Sigmoid colon (tissue), 7 donors: ENCODE measurements around the gene PRDM1. TPM values are rescaled to one million over a fixed set of nuclear protein-coding genes. Genes with fewer than 3 reads are reported as not detected.
A peak's percentile ranks its signal among the peaks of the same experiment; 100 is the strongest.

Source experiments
- DNase-seq: peaks from one replicate; pipeline ENCODE4 v3.0.0-alpha.2; 2019
- H3K27ac ChIP-seq, 4 donors: fragments of 200-600 bp; sonication (generic); one replicate each; pipeline ENCODE4 v1.5.1; 2016 to 2019; ENCODE audit warnings: mild to moderate bottlenecking in 1 of 4
- H3K27me3 ChIP-seq, 3 donors: fragments of 200-600 bp; sonication (generic); one replicate each; pipeline ENCODE4 v1.5.1; 2019; ENCODE audit warnings: mild to moderate bottlenecking in 1 of 3
- H3K36me3 ChIP-seq, 4 donors: fragments of 200-600 bp; sonication (generic); one replicate each; pipeline ENCODE4 v1.5.1; 2016 to 2019
- H3K4me1 ChIP-seq, 4 donors: fragments of 200-600 bp; sonication (generic); one replicate each; pipeline ENCODE4 v1.5.1; 2017 to 2019
- H3K4me3 ChIP-seq, 4 donors: fragments of 200-600 bp; sonication (generic); one replicate each; pipeline ENCODE4 v1.5.1; 2017 to 2019; ENCODE audit warnings: mild to moderate bottlenecking in 2 of 4, moderate library complexity in 1 of 4
- H3K9me3 ChIP-seq, 4 donors: fragments of 200-600 bp in 3 of 4; sonication (generic) in 3 of 4; one replicate each; pipeline versions ENCODE4 v1.5.1 to v1.6.1; 2013 to 2019
- CTCF ChIP-seq, 4 experiments: fragments of 450-650 bp in 3 of 4; fragments of 200-600 bp in 1 of 4; IDR thresholded peaks; one replicate each; pipeline ENCODE4 v1.5.1; 2016 to 2019; ENCODE audit warnings: antibody characterized with exemption in 4 of 4, mild to moderate bottlenecking in 3 of 4, moderate library complexity in 2 of 4
- EP300 ChIP-seq, 4 donors: sonication (generic); formaldehyde crosslinking; IDR thresholded peaks; one replicate each; pipeline ENCODE4 v1.6.1; 2017; ENCODE audit warnings: antibody characterized with exemption in 4 of 4
- POLR2A ChIP-seq, 2 donors: fragments of 450-650 bp; IDR thresholded peaks; one replicate each; pipeline ENCODE4 v1.6.1; 2016; ENCODE audit warnings: antibody characterized with exemption in 2 of 2, mild to moderate bottlenecking in 2 of 2, moderate library complexity in 2 of 2
- POLR2AphosphoS5 ChIP-seq, 4 donors: sonication (generic); formaldehyde crosslinking; IDR thresholded peaks; one replicate each; pipeline ENCODE4 v1.6.1; 2017; ENCODE audit warnings: antibody characterized with exemption in 4 of 4
- WGBS, 2 donors: extraction: QIAGEN DNeasy Blood & Tissue Kit; methylation state at CpG; one replicate each; pipeline ENCODE4 v1.1.7; 2013; 5-methylcytosine and 5-hydroxymethylcytosine counted together
- intact Hi-C: fragments of 100-400 bp; cut with DNase I; formaldehyde crosslinking; loops from one replicate; pipeline ENCODE4 v1.15.1; 2023
- polyA plus RNA-seq, 3 donors: library from polyadenylated mRNA; stranded (reverse); fragments of 200-250 nt; gene quantifications; one replicate each; pipeline ENCODE4 v1.2.3, GENCODE V29; 2013
- total RNA-seq, 4 donors: library from RNA; depleted of rRNA; stranded (reverse); fragments of >200 nt; gene quantifications; one replicate each; pipeline ENCODE4 v1.1.0, GENCODE V29; 2016
- donor health status: healthy with polysubstance abuse.
- donor health status: Bipolar disorder and iron deficiency.
- donor health status: healthy.

Gene PRDM1
- total and polyA plus RNA-seq, 7 donors = 0.55 to 17.6 (median 1.6) TPM

GRCh38 chr6:106083618-106084017 lies 2.5 kb upstream of the PRDM1 start:
- H3K4me3 ChIP-seq = no peak overlapping the region
- H3K27me3 ChIP-seq = peaks cover 7 to 46% (median 24%) of the 10 kb centered on the region in 3 donors
- no peaks in the 10 kb centered on the region for H3K9me3 ChIP-seq
- no peak overlapping the region for H3K27ac ChIP-seq
- no peak for DNase-seq
- H3K4me1 ChIP-seq = peaks cover 0 to 21% (median 16%) of the 10 kb centered on the region in 4 donors
- WGBS, 2 donors = 73 to 83% methylated on average over 2 of the region's 2 CpGs
- TF ChIP-seq POLR2AphosphoS5 (IDR thresholded peaks at IDR 0.05) (no peak), POLR2A (IDR thresholded peaks at IDR 0.05) (no peak), CTCF (IDR thresholded peaks at IDR 0.05) (no peak), EP300 (IDR thresholded peaks at IDR 0.05) (no peak)
- intact Hi-C loops = loop anchor here (5.0 kb wide), 1 partner anchor 86 kb away; no protein-coding TSS in a partner anchor
- no peaks in the 10 kb centered on the region for H3K36me3 ChIP-seq

GRCh38 chr6:106084106-106084988 lies 1.8 kb upstream of the PRDM1 start:
- Histone ChIP-seq H3K27me3 (peaks cover 7 to 54% (median 24%) of the 10 kb centered on the region in 3 donors), H3K27ac (peak overlapping the region in 2 of 4 donors; percentile 27 to 54), H3K9me3 (no peaks in the 10 kb centered on the region), H3K4me3 (no peak overlapping the region), H3K4me1 (peaks cover 0 to 21% (median 16%) of the 10 kb centered on the region in 4 donors), H3K36me3 (no peaks in the 10 kb centered on the region)
- TF ChIP-seq EP300 (IDR thresholded peaks at IDR 0.05) (no peak), POLR2AphosphoS5 (IDR thresholded peaks at IDR 0.05) (peak in 1 of 4 donors; percentile 4), POLR2A (IDR thresholded peaks at IDR 0.05) (no peak)
- 65 to 82% methylated on average over 5 of the region's 5 CpGs for WGBS, 2 donors
- DNase-seq = no peak
- intact Hi-C loops = loop anchor here (5.0 kb wide), 1 partner anchor 87 kb away; no protein-coding TSS in a partner anchor

GRCh38 chr6:106084989-106085691 lies 996 bp upstream of the PRDM1 start:
- H3K27me3 ChIP-seq = peaks cover 7 to 61% (median 25%) of the 10 kb centered on the region in 3 donors
- peak overlapping the region in 1 of 4 donors; percentile 54 for H3K27ac ChIP-seq
- no peaks in the 10 kb centered on the region for H3K9me3 ChIP-seq
- intact Hi-C loops = loop anchor here (5.0 kb wide), 1 partner anchor 88 kb away; no protein-coding TSS in a partner anchor
- H3K36me3 ChIP-seq = no peaks in the 10 kb centered on the region
- H3K4me1 ChIP-seq = peaks cover 0 to 21% (median 16%) of the 10 kb centered on the region in 4 donors
- TF ChIP-seq POLR2AphosphoS5 (IDR thresholded peaks at IDR 0.05) = no peak
- 34 to 48% methylated on average over 7 of the region's 7 CpGs for WGBS, 2 donors
- H3K4me3 ChIP-seq = peak overlapping the region in 1 of 4 donors; percentile 45
- no peak for DNase-seq

- Histone ChIP-seq H3K27ac (peak overlapping the region in 2 of 4 donors; percentile 52 to 54), H3K9me3 (no peaks in the 10 kb centered on the region), H3K36me3 (no peaks in the 10 kb centered on the region), H3K4me1 (peaks cover 0 to 21% (median 16%) of the 10 kb centered on the region in 4 donors), H3K4me3 (peak overlapping the region in 3 of 4 donors; percentile 37 to 45 (median 41)), H3K27me3 (peaks cover 7 to 65% (median 28%) of the 10 kb centered on the region in 3 donors)
- TF ChIP-seq POLR2A (IDR thresholded peaks at IDR 0.05) (no peak), POLR2AphosphoS5 (IDR thresholded peaks at IDR 0.05) (no peak), CTCF (IDR thresholded peaks at IDR 0.05) (no peak), EP300 (IDR thresholded peaks at IDR 0.05) (no peak)
- 6 to 8% methylated on average over 6 of the region's 6 CpGs for WGBS, 2 donors
- DNase-seq = no peak
- intact Hi-C loops = no loop called here
Measured at GRCh38 chr6:106085692-106085983, 498 bp upstream of the PRDM1 start.

- intact Hi-C loops = no loop called here
Measured at GRCh38 chr6:106086814-106087175, 659 bp downstream of the PRDM1 start.

More at GRCh38 chr6:106086814-106087175, 659 bp downstream of the PRDM1 start:
- Histone ChIP-seq H3K4me3 (peak overlapping the region; percentile 3 to 45 (median 39)), H3K9me3 (no peaks in the 10 kb centered on the region), H3K36me3 (no peaks in the 10 kb centered on the region), H3K4me1 (peaks cover 0 to 21% (median 16%) of the 10 kb centered on the region in 4 donors), H3K27me3 (peaks cover 7 to 75% (median 28%) of the 10 kb centered on the region in 3 donors), H3K27ac (peak overlapping the region in 2 of 4 donors; percentile 52 to 54)
- no peak for DNase-seq
- TF ChIP-seq EP300 (IDR thresholded peaks at IDR 0.05) = no peak
- WGBS, 2 donors = 2 to 13% methylated on average over 3 of the region's 3 CpGs
